GM19467 (cell line): Measurements from ENCODE around the gene ABCB8.
"Not testable (repeated sequence)": the region's sequence is repeated elsewhere in the genome, so short reads cannot be mapped to it uniquely, and the experiment has no call there.

ENCODE experiments used
- ATAC-seq: cut with Tn5 transposase; IDR thresholded peaks from one replicate; pipeline ENCODE4 v1.9.1; 2021; ENCODE audit warnings: mild to moderate bottlenecking, moderate library complexity; ENCODE audit not compliant: unreplicated experiment

ABCB8 gene

DNA sequence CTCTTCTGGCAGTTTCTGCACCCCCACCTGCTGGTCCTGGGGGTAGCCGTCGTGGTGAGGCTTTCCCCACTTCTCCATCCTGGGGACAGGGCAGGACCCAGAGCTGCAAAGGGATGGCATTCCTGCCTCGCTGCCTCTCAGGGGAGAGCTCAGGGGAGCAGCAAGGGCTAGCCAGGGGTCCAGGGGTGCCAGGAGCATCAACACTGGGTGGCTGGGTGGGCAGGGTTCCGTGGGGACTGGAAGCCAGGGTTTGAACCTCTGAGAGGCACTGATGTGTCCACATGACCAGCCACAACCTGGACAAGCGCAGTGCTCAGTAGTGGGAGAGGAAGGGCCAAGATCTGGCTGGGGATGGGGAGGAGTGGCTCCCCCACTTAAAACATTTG, 5.6 kb downstream of the ABCB8 start:
- ATAC-seq: no peak

DNA sequence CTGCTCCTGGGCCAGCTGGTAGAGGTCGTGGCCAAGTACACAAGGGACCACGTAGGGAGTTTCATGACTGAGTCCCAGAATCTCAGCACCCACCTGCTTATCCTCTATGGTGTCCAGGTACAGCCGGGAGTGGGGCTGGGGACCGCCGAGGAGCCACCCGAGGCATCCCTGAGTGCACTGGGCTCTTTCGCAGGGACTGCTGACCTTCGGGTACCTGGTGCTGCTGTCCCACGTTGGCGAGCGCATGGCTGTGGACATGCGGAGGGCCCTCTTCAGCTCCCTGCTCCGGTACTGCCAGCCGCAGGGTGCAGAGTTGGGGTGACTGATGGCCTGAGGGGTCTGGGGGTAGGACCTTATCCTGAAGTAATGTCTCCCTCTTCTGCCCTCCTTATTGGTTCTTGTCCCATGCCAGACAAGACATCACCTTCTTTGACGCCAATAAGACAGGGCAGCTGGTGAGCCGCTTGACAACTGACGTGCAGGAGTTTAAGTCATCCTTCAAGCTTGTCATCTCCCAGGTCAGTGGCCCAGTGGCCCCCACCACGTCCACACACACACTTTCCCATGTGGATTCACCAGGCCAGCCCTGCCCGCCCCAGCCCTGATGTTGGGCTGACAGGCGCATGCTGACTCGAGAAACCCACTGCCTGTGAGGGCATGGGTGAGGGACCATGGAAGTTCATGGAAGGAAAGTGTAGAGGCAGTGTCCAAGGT, 6.2 kb downstream of the ABCB8 start:
- ATAC-seq: no peak

DNA sequence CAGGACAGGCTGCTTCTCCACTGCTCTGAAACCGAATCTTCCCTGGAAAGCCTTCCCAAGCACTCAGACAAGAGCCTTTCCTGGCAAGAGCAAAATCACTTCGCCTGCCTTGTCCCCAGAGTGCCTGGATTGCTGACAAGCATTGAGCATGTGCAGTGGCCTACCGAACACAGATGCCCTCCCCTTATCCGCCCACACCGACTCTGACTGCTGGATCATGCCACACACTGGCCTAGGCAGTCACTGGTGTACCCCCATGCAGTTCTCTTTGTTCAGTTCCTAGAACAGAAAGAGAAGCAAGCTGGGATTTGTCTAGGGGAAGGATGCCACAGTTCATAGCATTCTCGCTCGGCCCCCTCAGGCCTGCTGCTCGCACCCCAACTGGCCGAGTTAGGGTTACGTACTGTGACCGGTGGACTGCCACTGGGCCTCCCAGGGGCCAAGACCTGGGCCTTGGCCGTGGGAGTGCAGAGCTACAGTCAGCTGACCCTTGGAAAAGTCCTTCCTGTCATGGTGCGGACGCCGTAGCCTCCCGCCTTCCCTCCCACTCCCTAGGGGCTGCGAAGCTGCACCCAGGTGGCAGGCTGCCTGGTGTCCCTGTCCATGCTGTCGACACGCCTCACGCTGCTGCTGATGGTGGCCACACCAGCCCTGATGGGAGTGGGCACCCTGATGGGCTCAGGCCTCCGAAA, 6.9 kb downstream of the ABCB8 start:
- no peak for ATAC-seq

DNA sequence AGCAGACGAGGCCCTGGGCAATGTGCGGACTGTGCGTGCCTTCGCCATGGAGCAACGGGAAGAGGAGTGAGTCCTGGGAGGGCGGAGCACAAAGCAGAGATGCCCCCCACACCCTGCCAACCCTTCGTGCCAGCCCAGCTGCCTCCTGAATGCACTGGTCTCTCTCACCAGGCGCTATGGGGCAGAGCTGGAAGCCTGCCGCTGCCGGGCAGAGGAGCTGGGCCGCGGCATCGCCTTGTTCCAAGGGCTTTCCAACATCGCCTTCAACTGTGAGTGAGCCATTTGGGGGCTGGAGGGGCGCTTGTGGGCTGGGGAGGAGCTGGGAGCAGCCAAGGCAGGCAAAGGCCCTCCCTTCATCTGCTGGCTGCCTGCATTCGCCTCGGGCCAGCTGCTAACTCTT, 7.7 kb downstream of the ABCB8 start:
- no peak for ATAC-seq

DNA sequence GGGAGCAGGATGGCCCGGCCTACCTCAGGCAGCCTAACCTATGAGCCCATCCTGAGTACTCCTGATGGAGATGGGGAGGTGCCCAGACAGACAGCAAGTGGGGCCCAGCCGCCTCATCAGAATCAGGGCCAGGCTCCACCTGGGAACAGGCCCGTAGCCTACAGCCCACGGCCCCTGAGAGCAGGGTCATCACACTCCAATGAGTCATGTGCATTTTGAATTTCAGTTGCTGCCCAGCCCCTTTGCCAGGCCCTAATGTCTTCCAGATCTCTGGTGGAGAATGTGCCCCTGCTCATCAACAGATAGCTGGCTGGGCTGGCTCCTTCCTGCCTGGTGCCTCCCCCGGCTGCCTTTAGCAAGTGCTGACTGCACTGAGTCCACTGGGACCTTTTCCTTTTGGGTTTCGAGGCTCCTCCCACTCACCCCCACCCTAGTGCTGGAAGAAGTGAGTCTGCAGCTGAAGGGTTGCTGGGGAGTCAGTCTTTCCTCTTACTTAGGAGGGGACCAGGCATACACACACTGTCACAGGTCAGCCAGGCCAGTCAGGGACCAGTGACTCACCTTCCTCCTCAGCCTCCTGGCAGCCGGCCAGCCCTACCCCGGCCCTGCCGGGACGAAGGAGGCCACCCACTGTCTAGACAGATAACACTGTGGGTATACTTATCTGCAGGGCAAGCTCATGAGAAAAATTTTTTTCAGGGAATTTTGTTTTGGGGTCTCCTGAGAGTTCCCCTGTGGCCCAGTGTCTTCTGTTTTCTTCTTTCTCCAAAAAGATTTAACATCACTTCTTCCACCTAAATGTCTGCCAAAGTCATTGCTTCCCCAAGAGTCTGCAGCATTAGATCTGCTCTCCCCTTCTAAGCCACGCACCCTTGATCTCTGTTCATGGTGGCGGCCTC, 10.9 kb downstream of the ABCB8 start:
- no peak for ATAC-seq

DNA sequence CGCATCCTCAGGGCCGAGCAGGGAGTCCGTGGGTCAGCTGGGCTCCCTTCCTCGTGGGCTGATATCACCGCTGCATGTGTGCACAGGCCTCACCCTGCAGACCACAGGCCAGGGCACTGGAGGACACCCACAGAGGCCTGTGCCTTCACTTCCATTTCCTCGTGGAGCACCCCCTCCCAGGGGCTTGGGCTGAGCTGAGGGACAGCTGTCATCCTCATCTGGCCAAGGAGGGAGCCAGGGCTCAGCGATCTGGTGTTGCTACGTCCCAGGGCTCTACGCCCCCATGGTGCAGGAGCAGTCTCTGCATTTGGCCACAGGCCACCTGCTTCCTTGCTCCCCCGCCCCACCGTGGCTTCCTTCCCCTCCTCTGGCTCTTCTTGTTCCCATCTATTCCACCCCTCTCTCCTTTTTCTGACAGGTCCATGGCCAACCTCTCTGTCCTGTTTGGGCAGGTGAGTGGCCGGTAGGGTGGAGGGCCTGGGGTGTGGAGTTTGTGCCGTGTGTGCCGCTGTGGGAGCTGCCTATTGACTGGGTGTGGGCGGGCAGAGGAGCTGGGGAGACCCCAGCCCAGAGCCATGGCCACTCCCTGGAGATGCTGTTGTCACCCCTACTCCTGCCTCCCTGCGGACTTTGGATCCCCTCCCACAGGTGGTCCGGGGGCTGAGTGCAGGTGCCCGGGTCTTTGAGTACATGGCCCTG, 11.7 kb downstream of the ABCB8 start:
- ATAC-seq: no peak

DNA sequence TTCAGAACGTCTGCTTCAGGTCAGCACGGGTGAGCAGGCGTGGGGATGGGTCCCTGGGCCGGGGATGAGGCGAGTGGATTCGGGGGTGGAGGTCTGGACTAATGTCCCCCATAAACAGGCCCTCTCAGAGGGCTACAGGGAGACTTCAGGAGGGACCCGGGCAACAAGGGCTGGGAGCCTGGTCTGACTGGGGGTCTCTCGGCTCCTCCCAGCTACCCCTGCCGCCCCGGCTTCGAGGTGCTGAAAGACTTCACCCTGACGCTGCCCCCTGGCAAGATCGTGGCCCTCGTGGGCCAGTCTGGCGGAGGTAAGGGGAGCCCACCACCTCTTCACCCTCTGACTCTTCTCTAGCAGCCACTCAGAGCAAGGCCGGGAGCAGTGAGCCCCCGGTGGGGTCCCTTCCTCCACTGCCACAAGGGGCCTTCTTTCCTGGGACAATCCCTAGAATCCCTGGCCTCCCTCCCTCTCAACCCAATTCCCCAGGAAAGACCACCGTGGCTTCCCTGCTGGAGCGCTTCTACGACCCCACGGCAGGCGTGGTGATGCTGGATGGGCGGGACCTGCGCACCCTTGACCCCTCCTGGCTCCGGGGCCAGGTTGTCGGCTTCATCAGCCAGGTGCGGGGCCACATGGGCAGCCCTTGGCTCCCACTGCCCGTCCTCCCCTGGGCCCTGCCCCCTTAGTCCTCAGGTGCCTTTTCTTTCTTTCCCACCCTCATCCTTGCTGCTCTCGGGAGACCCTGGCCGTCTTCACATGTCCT, 12.5 kb downstream of the ABCB8 start:
- ATAC-seq: no peak

DNA sequence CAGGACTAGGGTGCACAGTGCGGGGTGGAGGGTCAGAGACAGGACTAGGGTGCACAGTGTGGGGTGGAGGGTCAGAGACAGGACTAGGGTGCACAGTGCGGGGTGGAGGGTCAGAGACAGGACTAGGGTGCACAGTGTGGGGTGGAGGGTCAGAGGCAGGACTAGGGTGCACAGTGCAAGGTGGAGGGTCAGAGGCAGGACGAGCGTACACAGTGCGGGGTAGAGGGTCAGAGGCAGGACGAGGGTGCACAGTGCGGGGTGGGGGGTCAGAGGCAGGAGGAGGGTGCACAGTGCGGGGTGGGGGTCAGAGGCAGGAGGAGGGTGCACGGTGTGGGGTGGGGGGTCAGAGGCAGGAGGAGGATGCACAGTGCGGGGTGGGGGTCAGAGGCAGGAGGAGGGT, 15.2 kb downstream of the ABCB8 start:
- ATAC-seq: not testable (repeated sequence)

DNA sequence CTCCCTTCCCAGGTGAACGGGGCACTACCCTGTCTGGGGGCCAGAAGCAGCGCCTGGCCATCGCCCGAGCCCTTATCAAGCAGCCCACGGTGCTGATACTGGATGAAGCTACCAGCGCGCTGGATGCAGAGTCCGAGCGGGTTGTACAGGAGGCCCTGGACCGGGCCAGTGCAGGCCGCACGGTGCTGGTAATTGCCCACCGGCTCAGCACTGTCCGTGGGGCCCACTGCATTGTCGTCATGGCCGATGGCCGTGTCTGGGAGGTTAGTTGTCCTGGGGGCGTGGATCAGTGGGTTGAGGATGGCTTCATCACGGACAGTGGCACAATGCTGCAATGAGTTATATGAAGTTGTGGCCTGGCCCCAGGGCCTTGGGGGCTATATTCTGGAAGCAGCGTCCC, 15.7 kb downstream of the ABCB8 start:
- ATAC-seq: no peak

DNA sequence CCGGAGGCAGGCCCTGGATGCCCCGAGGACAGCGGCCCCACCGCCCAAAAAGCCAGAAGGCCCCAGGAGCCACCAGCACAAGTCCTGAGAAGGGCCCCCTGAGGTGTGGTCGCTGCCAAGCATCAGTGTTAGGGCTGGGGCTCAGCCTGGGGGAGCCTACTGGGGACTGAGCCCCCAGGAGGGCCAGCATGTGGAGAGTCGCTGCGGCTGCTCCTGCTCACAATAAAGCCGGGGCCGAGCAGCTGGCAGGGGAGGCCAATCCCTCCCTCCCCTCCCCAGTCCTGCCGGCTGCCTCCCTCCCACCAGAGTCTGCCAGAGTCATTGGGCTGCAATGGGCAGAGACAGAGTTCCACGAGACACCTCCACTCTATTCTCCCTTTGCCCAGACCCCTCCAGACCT, 17.0 kb downstream of the ABCB8 start:
- no peak for ATAC-seq

DNA sequence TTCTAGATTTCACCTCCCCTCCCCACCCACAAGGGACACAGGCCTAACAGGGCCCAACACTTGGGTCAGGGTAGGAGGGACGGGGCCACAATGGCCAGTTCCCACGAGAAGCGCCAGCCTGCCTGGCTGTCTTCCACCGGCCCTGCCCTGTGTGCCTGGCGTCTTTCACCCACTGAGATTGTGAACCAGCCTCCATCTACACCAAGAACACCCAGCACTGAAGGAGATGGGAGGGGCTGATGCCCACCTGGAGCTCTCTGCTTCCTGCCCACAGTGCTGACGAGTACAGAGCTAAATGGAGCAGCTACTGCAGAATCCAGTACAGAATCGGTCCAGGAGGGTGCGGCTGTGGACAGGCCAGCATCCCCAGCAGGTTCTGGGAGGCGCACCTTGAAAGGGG, 17.7 kb downstream of the ABCB8 start:
- no peak for ATAC-seq

DNA sequence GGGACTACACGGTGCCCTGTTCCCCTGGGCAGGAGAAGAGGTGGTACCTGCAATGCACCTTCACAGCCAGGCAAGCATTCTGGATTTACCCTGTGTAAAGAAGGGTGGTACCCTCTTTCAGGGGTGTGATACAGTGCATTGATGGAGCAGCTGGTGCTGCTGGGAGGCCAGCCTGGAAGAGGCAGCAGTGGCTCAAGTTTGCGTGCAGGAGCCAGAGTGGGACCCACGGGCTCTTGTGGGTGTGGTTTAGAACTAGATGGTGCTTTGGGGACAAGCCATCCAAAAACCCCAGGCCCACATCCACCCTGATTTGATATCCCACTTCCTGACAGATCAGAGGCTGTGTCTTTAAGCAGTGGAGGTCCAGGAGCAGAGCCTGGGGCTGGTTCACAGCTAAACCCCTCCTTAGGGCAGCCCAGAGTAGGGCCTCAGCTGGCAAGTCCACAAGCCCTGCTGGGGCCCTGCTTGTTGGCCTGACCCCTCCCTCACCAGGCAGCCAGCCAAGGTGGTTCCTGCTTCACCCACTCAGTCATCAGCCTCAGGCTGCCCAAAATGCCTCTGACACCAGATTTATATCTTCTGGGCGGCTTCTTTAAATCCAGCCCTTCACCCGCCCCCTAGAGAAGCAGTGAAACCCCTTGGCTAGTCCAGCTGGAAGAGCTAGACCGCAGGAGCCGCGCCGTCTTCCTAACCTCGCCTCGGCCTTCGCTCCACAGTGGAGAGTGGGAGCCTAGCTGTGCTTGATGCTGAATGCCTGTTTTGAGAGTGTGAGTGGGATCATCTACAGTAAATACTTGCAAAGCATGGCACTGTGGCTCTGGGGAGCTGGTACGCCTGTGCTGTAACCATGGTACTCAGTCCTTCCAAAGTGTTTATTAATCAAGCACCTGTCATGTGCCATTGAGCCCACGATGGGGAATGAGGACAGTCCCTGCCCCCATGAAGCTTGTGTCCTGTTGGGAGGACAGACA, 18.6 kb downstream of the ABCB8 start:
- no peak for ATAC-seq

DNA sequence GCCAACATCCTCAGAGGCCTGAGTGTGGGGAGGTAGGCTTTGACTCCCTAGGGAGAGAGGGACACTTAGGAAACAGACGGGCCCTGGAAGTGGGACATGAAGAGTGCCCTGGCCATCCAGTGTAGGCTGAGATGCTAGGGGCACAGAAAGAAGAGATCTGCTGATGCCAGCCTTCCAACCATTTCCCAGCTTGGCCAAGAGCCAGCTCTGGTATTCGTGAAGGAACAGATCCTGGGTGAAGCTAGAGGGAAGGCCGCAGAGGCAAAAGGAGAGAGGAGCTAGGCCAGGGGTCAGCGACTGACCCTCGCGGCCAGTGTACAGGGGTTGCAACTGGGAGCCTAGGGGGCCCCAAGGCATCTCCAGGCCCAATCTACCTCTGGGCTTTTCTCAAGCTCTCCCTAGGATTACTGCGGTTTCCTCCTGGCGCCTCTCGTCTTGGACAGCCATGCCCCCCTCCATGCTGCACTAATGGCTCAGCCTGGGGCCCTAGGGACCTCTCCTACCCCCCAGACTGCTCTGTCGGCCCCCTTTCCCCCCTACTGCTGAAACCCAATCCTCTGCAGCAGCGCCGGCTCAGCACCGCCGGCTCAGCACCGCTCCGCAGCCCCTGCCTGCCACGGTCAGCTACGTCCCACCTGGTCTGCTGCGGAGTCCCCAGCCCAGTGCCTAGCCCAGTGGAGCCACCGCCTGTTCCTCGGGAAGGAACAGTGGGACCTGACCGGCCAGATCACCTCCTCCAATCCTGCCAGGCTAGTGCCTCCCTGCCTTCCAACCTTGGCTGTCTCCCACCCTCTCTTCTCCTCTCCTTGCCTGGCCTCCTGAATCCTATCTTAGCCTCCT, 19.9 kb downstream of the ABCB8 start, which contains the start of gene ASIC3:
Gene ASIC3, plus strand, starts transcription at position 556 of the 840 bp plus-strand sequence. CDS start 355 bp downstream, outside the sequence.
- no peak for ATAC-seq

DNA sequence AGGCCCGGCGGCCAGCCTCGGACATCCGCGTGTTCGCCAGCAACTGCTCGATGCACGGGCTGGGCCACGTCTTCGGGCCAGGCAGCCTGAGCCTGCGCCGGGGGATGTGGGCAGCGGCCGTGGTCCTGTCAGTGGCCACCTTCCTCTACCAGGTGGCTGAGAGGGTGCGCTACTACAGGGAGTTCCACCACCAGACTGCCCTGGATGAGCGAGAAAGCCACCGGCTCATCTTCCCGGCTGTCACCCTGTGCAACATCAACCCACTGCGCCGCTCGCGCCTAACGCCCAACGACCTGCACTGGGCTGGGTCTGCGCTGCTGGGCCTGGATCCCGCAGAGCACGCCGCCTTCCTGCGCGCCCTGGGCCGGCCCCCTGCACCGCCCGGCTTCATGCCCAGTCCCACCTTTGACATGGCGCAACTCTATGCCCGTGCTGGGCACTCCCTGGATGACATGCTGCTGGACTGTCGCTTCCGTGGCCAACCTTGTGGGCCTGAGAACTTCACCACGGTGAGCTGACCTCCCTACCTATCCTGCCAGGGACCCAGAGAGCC, 20.7 kb downstream of the ABCB8 start:
- ATAC-seq: no peak

DNA sequence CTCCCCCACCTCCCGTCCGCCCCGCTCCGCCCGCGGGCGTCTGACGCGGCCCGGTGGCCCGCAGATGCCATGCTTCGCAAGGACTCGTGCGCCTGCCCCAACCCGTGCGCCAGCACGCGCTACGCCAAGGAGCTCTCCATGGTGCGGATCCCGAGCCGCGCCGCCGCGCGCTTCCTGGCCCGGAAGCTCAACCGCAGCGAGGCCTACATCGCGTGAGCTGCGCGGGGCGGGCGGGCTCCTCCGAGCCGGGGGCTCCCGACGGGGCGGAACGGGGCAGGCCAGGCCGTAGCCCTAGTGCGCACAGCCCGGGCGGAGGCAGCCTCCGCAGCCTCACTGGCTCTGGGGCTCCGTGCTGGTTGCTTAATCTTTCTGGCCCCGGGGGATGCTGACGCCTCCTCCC, 22.9 kb downstream of the ABCB8 start:
- no peak for ATAC-seq

DNA sequence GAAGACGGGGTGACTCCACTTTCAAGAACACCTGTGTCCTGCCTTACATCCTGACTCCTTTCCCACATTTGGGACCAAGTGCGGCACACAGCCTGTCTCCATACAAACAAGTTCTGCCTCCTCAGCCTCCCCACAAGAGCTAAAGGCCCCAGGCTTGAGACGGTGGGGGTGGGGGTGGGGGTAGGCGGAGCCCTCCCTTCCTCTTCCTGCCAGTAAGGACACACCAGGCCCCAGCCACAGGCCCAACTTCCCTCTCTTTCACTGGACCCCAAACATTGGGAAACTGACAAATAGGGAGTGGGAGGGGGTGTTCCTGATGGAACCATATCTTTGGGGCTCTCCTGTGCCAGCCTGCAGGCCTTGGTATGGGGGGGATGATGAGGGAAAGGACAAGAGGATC, 24.8 kb downstream of the ABCB8 start:
- no peak for ATAC-seq

DNA sequence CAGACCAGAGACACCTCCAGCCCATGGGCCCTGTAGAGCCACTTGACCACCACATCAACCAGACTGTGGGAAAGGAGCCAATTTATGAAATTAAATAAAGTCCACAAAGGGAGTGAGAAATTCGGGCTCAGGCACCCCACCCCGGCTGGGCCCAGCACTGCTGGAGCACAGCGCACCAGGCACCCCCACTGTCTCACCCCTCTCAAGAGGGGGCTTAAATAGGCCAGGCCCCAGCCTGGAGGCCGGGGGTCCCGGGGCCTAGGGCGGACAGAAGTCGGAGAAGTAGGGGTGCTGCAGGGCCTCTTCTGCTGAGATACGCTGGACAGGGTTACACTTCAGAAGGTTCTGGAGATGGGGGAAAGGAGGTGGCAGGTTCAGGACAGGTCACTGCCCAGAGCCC, 25.5 kb downstream of the ABCB8 start:
- no peak for ATAC-seq

DNA sequence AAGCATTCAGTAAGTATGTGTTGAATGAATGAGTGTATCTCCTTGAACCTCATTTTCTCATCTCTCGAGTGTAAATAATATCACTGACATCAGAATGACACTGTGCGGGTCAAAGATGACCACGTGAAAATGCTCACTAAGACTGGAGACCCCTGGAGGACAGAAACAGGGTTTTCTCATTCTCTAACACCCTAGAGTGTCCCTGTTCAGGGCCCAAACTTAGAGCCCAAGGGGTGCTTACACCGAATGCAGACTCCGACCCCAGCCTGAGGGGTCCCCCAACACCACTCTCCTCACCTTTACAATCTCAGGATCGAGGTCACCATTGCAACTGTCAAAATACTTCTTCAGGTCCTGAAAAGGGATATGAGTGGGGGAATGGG, 28.0 kb downstream of the ABCB8 start:
- no peak for ATAC-seq
